ENCODE data around the gene SMYD2. TPM values are rescaled to one million over a fixed set of nuclear protein-coding genes. Genes with fewer than 3 reads are reported as not detected.
"Not testable (repeated sequence)": the region's sequence is repeated elsewhere in the genome, so short reads cannot be mapped to it uniquely, and the experiment has no call there.

Gene SMYD2
- polyA plus RNA-seq, 3 donors = 14.2 to 28.4 (median 23.6) TPM

DNA sequence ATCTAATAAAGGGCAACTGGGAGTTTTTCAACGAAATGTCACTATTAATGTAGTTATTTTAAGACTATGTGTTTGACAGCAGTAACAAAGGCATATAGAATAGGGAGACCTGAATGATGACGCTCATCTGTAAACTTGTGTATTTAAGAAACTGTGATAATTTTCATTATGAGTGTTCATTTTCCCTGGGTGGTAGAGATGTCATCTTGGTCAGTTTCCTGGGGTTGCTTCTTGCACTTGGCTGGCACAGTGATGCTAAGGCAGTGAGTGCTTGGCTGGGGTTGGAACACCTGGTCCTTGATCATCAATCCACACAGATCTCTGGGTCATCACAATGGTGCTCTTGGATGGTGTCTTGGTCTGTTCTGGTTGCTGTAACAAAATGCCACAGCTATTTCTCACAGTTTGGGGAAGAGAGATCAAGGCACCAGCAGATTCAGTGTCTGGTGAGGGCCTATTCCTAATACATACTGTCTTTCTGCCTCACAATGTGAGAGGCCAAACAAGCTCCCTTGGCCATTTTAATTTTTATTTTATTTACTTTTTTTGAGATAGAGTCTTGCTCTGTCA lies 7.9 kb upstream of the SMYD2 start:
- H3K27ac Mint-ChIP-seq = no peak overlapping the region

DNA sequence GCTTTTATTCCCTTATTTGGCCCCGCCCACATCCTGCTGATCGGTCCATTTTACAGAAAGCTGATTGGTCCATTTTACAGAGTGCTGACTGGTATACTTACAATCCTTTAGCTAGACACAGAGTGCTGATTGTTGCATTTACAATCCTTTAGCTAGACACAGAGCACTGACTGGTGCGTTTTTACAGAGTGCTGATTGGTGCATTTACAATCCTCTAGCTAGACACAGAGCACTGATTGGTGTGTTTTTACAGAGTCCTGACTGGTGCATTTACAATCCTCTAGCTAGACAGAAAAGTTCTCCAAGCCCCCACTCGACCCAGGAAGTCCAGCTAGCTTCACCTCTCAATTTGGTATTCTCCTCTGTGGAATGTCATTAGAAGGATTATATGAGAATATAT lies 5.3 kb upstream of the SMYD2 start:
- H3K79me2 ChIP-seq (ENCODE audit: insufficient read depth, low read length); H3K36me3 Mint-ChIP-seq; H3K4me3 ChIP-seq (replicated peaks in 1 of 3; ENCODE audit: low read depth in 2 of 3, low read length in 3 of 3); H3K9me3 ChIP-seq (replicated peaks in 1 of 2; ENCODE audit: control insufficient read depth in 1 of 2, insufficient read depth in 1 of 2, low read length in 2 of 2); H3K4me1 ChIP-seq (ENCODE audit: control insufficient read depth in 1 of 2, insufficient read depth in 2 of 2, low read length in 2 of 2); H3K9ac ChIP-seq (ENCODE audit: insufficient read depth, low read length, poor library complexity, severe bottlenecking); H3K4me2 ChIP-seq (replicated peaks; ENCODE audit: extremely low read depth, low read length, poor library complexity, severe bottlenecking); H4K20me1 ChIP-seq (ENCODE audit: insufficient read depth, low read length); H3K36me3 ChIP-seq (replicated peaks in 1 of 2; ENCODE audit: control insufficient read depth in 1 of 2, insufficient read depth in 2 of 2, low read length in 2 of 2); H3K27ac Mint-ChIP-seq; DNase-seq; H3K4me3 Mint-ChIP-seq; intact Hi-C loops (cut with micrococcal nuclease); H2AFZ ChIP-seq (ENCODE audit: insufficient read depth, low read depth, low read length, poor library complexity, severe bottlenecking); H3K27ac ChIP-seq (ENCODE audit: low read depth in 1 of 2, low read length in 2 of 2): not testable (repeated sequence)
- H3K9me3 Mint-ChIP-seq = peaks cover 0 to 16% (median 9%) of the 10 kb centered on the region in 7 donors
- H3K27me3 Mint-ChIP-seq (ENCODE audit: low read depth in 3 of 3) = peaks cover 3 to 17% (median 17%) of the 10 kb centered on the region in 3 donors
- peaks cover 8 to 10% of the 10 kb centered on the region in 2 donors for H3K27me3 ChIP-seq (ENCODE audit: control insufficient read depth in 2 of 2, insufficient read depth in 2 of 2, low read length in 2 of 2)
- 79% methylated on average over 2 of the region's 4 CpGs for WGBS (ENCODE audit: insufficient coverage)
- peaks cover 16% of the 10 kb centered on the region for H3K4me1 Mint-ChIP-seq

More for the DNA sequence above, 7.9 kb upstream of the SMYD2 start:
- TF ChIP-seq, protein P1, sequence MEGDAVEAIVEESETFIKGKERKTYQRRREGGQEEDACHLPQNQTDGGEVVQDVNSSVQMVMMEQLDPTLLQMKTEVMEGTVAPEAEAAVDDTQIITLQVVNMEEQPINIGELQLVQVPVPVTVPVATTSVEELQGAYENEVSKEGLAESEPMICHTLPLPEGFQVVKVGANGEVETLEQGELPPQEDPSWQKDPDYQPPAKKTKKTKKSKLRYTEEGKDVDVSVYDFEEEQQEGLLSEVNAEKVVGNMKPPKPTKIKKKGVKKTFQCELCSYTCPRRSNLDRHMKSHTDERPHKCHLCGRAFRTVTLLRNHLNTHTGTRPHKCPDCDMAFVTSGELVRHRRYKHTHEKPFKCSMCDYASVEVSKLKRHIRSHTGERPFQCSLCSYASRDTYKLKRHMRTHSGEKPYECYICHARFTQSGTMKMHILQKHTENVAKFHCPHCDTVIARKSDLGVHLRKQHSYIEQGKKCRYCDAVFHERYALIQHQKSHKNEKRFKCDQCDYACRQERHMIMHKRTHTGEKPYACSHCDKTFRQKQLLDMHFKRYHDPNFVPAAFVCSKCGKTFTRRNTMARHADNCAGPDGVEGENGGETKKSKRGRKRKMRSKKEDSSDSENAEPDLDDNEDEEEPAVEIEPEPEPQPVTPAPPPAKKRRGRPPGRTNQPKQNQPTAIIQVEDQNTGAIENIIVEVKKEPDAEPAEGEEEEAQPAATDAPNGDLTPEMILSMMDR (IDR thresholded peaks at IDR 0.05) = no peak
- H3K27me3 Mint-ChIP-seq (ENCODE audit: low read depth in 3 of 3) = peaks cover 19 to 30% (median 29%) of the 10 kb centered on the region in 3 donors
- Histone ChIP-seq H3K36me3 (replicated peaks in 1 of 2; ENCODE audit: control insufficient read depth in 1 of 2, insufficient read depth in 2 of 2, low read length in 2 of 2) (no peaks in the 10 kb centered on the region), H3K9me3 (replicated peaks in 1 of 2; ENCODE audit: control insufficient read depth in 1 of 2, insufficient read depth in 1 of 2, low read length in 2 of 2) (peaks cover 6 to 8% of the 10 kb centered on the region in 2 donors), H3K79me2 (ENCODE audit: insufficient read depth, low read length) (no peaks in the 10 kb centered on the region), H3K4me1 (ENCODE audit: control insufficient read depth in 1 of 2, insufficient read depth in 2 of 2, low read length in 2 of 2) (no peaks in the 10 kb centered on the region), H3K9ac (ENCODE audit: insufficient read depth, low read length, poor library complexity, severe bottlenecking) (no peak overlapping the region), H4K20me1 (ENCODE audit: insufficient read depth, low read length) (no peaks in the 10 kb centered on the region), H3K4me2 (replicated peaks; ENCODE audit: extremely low read depth, low read length, poor library complexity, severe bottlenecking) (no peak overlapping the region), H3K4me3 (replicated peaks in 1 of 3; ENCODE audit: low read depth in 2 of 3, low read length in 3 of 3) (no peak overlapping the region), H2AFZ (ENCODE audit: insufficient read depth, low read depth, low read length, poor library complexity, severe bottlenecking) (no peak overlapping the region), H3K27ac (ENCODE audit: low read depth in 1 of 2, low read length in 2 of 2) (no peak overlapping the region), H3K27me3 (ENCODE audit: control insufficient read depth in 2 of 2, insufficient read depth in 2 of 2, low read length in 2 of 2) (peaks cover 22 to 29% of the 10 kb centered on the region in 2 donors)
- 100% methylated on average over 1 of the region's 2 CpGs for WGBS (ENCODE audit: insufficient coverage)
- intact Hi-C loops (cut with micrococcal nuclease) = no loop called here
- peaks cover 3% of the 10 kb centered on the region for H3K4me1 Mint-ChIP-seq
- DNase-seq = no peak
- peaks cover 0 to 16% (median 9%) of the 10 kb centered on the region in 7 donors for H3K9me3 Mint-ChIP-seq
- no peaks in the 10 kb centered on the region for H3K36me3 Mint-ChIP-seq
- no peak overlapping the region for H3K4me3 Mint-ChIP-seq

Data from CD14-positive monocyte (primary cell).